Activated CD4-positive, alpha-beta T cell treated with anti-CD3 and anti-CD28 coated beads for 36 hours (primary cell): Measurements from ENCODE around the gene SLCO2A1. TPM values are rescaled to one million over a fixed set of nuclear protein-coding genes. Genes with fewer than 3 reads are reported as not detected.
A peak's percentile ranks its signal among the peaks of the same experiment; 100 is the strongest.

ENCODE experiments used
- ATAC-seq: fragments of 200-7000 bp; cut with Tn5 transposase; one replicate; pipeline ENCODE4 v1.10.0; 2021; ENCODE audit warnings: mild to moderate bottlenecking, moderate library complexity
- CTCF ChIA-PET: fragments of 350-600 bp; sonication (Branson Sonifier 250); formaldehyde crosslinking; loops from one replicate; lab custom pipeline; 2021; ENCODE audit warnings: antibody characterized with exemption; lab: Charles Lee
- POLR2A ChIA-PET: fragments of 350-600 bp; sonication (Branson Sonifier 250); formaldehyde crosslinking; loops from one replicate; lab custom pipeline; 2021; ENCODE audit warnings: antibody characterized with exemption, inconsistent platforms; lab: Charles Lee
- DNase-seq: peaks from one replicate; pipeline ENCODE4 v3.0.0-alpha.2; 2020
- H3K27ac Mint-ChIP-seq: one replicate; pipeline ENCODE4 v1.8.0; 2021; ENCODE audit warnings: mixed read lengths
- H3K27me3 Mint-ChIP-seq: one replicate; pipeline ENCODE4 v1.8.0; 2021; ENCODE audit warnings: mixed read lengths
- H3K36me3 Mint-ChIP-seq: one replicate; pipeline ENCODE4 v1.8.0; 2021; ENCODE audit warnings: low read depth, mixed read lengths
- H3K4me1 Mint-ChIP-seq: one replicate; pipeline ENCODE4 v1.8.0; 2021; ENCODE audit warnings: mixed read lengths
- H3K4me3 Mint-ChIP-seq: one replicate; pipeline ENCODE4 v1.8.0; 2021; ENCODE audit warnings: mild to moderate bottlenecking, moderate library complexity, mixed read lengths
- H3K9me3 Mint-ChIP-seq: one replicate; pipeline ENCODE4 v1.8.0; 2021; ENCODE audit warnings: low read depth, mixed read lengths
- intact Hi-C, 2 experiments: fragments of 100-400 bp; cut with DNase I in 1 of 2; cut with micrococcal nuclease in 1 of 2; formaldehyde crosslinking; loops; one replicate each; pipeline versions ENCODE4 v1.14.2 to v1.15.1; 2022 to 2024; cut with DNase I, micrococcal nuclease
- total RNA-seq, 2 experiments: library from RNA; stranded (reverse); gene quantifications; one replicate each; pipeline ENCODE4 v1.2.3, GENCODE V29; 2021

Gene SLCO2A1
- total RNA-seq, 2 experiments from 2014 or later, result not detected

GRCh38 chr3:133880886-133881455 is 148.8 kb downstream of the SLCO2A1 start:
- DNase-seq, result no peak
- ChIA-PET CTCF (no interaction called here), POLR2A (no interaction called here)
- no peak for ATAC-seq
- Mint-ChIP-seq H3K27me3 (no peaks in the 10 kb centered on the region), H3K27ac (no peak overlapping the region), H3K9me3 (peaks cover 12% of the 10 kb centered on the region), H3K4me1 (peaks cover 5% of the 10 kb centered on the region), H3K4me3 (no peak overlapping the region), H3K36me3 (no peaks in the 10 kb centered on the region)
- intact Hi-C loops, result no loop called here

- Mint-ChIP-seq H3K4me1 (peaks cover 5% of the 10 kb centered on the region), H3K27ac (no peak overlapping the region), H3K27me3 (no peaks in the 10 kb centered on the region), H3K9me3 (peaks cover 12% of the 10 kb centered on the region), H3K36me3 (no peaks in the 10 kb centered on the region), H3K4me3 (no peak overlapping the region)
- DNase-seq (peak; percentile 46), ATAC-seq (peak; percentile 76)
- CTCF ChIA-PET, result no interaction called here
- POLR2A ChIA-PET, result no interaction called here
- intact Hi-C loops, result no loop called here
These were observed 149.4 kb downstream of the SLCO2A1 start for GRCh38 chr3:133880287-133880686.

GRCh38 chr3:133878518-133878917 is 151.2 kb downstream of the SLCO2A1 start:
- H3K4me3 Mint-ChIP-seq, result no peak overlapping the region
- ATAC-seq (no peak), DNase-seq (no peak)
- ChIA-PET POLR2A (no interaction called here), CTCF (no interaction called here)
- H3K9me3 Mint-ChIP-seq, result peaks cover 12% of the 10 kb centered on the region
- no peak overlapping the region for H3K27ac Mint-ChIP-seq
- intact Hi-C loops, result no loop called here
- H3K36me3 Mint-ChIP-seq, result no peaks in the 10 kb centered on the region
- H3K27me3 Mint-ChIP-seq, result peaks cover 6% of the 10 kb centered on the region
- H3K4me1 Mint-ChIP-seq, result peaks cover 5% of the 10 kb centered on the region

Other genes with a start within 250 kb of the SLCO2A1 start
- 10 to 100 TPM; 42.7 to 66.2 TPM for gene SRPRB, start 224.1 kb downstream of the SLCO2A1 start, total RNA-seq
- gene RAB6B, start 134.0 kb downstream of the SLCO2A1 start, total RNA-seq, result under 1 TPM; 0.23 to 0.51 TPM
- gene RYK, start 220.9 kb upstream of the SLCO2A1 start, total RNA-seq, result 10 to 100 TPM; 23.5 to 24.0 TPM